Stomach (tissue), 9 donors: ENCODE results near the gene DLD. TPM values are rescaled to one million over a fixed set of nuclear protein-coding genes. Genes with fewer than 3 reads are reported as not detected.

ENCODE experiments used
- DNase-seq, 2 donors: peaks; one replicate each; pipeline versions ENCODE4 v3.0.0 to v3.0.0-alpha.2; 2013 to 2019
- H3K27ac ChIP-seq, 5 donors: fragments of 200-600 bp in 4 of 5; sonication (generic) in 4 of 5; one replicate each; pipeline ENCODE4 v1.5.1; 2013 to 2019; ENCODE audit warnings: mild to moderate bottlenecking in 1 of 5, moderate library complexity in 1 of 5
- H3K27me3 ChIP-seq, 3 donors: fragments of 200-600 bp; sonication (generic); one replicate each; pipeline ENCODE4 v1.5.1; 2017 to 2019; ENCODE audit warnings: mixed run types in 1 of 3
- H3K36me3 ChIP-seq, 4 donors: fragments of 200-600 bp; sonication (generic); 1 replicate in 3 of 4; 2 replicates in 1 of 4; pipeline ENCODE4 v1.5.1; 2016 to 2019
- H3K4me1 ChIP-seq, 4 donors: fragments of 200-600 bp; sonication (generic); one replicate each; pipeline ENCODE4 v1.5.1; 2016 to 2019
- H3K4me3 ChIP-seq, 4 donors: fragments of 200-600 bp; sonication (generic) in 3 of 4; one replicate each; pipeline ENCODE4 v1.5.1; 2016 to 2019; ENCODE audit warnings: mild to moderate bottlenecking in 1 of 4
- H3K9me3 ChIP-seq, 4 donors: fragments of 200-600 bp; sonication (generic); one replicate each; pipeline ENCODE4 v1.5.1; 2016 to 2019
- EP300 ChIP-seq: sonication (generic); formaldehyde crosslinking; IDR thresholded peaks from one replicate; pipeline ENCODE4 v1.6.1; 2017; ENCODE audit warnings: antibody characterized with exemption
- POLR2A ChIP-seq, 4 donors: fragments of 450-650 bp; IDR thresholded peaks; one replicate each; pipeline ENCODE4 v1.6.1; 2016; ENCODE audit warnings: antibody characterized with exemption in 4 of 4, control low read depth in 2 of 4, mild to moderate bottlenecking in 1 of 4, moderate library complexity in 1 of 4
- POLR2AphosphoS5 ChIP-seq, 3 donors: sonication (generic); formaldehyde crosslinking; IDR thresholded peaks; one replicate each; pipeline ENCODE4 v1.6.1; 2016; ENCODE audit warnings: antibody characterized with exemption in 3 of 3
- WGBS, 5 donors: extraction: QIAGEN DNeasy Blood & Tissue Kit in 3 of 5; methylation state at CpG; one replicate each; pipeline versions ENCODE4 v1.1.5 to v1.1.7; 2013 to 2018; 5-methylcytosine and 5-hydroxymethylcytosine counted together
- intact Hi-C: fragments of 100-400 bp; cut with DNase I; formaldehyde crosslinking; loops from one replicate; pipeline ENCODE4 v1.15.1; 2023; ENCODE audit warnings: low total_unique reads
- polyA plus RNA-seq, 3 donors: library from polyadenylated mRNA; stranded (reverse); fragments of 200-250 nt; gene quantifications; one replicate each; pipeline ENCODE4 v1.2.3, GENCODE V29; 2013
- total RNA-seq, 5 donors: library from RNA; depleted of rRNA; stranded (reverse); fragments of >200 nt; gene quantifications; one replicate each; pipeline versions ENCODE4 v1.1.0 to v1.2.3, GENCODE V29; 2014 to 2016
- TF ChIP-seq, protein P1 (sequence below), 7 experiments: fragments of 450-650 bp in 4 of 7; fragments of 200-600 bp in 3 of 7; sonication (generic) in 3 of 7; IDR thresholded peaks; one replicate each; pipeline ENCODE4 v1.5.1; 2016 to 2019; ENCODE audit warnings: antibody characterized with exemption in 7 of 7, control low read depth in 2 of 7, mild to moderate bottlenecking in 1 of 7
- donor health status: healthy with polysubstance abuse.
- donor health status: Bipolar disorder and iron deficiency.
- donor health status: healthy.

The DLD gene
- total and polyA plus RNA-seq, 8 donors = 24.6 to 173 (median 88.2) TPM

DNA sequence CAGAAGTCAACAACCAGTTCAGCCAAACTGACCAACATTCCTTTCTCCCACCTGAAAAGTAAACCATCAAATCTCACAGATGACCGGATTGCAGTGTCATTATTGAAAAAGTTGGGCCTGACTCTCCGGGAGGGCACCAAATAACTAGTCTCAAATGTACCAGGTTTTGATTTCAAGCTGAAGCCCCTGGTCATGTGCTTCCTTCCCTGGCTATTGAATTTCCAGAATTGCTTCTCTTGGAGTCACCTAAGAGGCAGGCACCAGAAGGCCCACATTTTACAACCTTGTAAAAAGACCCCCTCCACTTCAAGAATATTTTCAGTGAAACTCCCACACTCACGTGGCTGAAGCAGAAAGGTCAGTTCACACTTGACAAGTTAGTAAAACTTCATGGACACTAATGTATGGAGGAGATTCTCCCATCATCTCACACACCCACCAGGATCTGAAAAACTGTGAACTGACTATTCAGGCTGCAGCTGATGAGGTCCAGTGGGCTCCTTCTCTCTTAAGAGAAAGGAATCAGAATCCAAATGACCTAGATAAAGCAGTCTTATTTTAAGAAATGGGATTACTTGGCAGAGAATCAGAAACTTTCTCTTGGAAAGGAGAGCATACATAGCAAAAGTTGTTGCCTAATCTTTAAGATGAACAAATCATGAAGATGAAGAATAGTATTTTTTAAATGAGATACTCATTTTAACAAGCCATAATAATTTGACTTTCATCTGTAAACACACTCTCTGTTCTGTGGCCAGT lies 53.6 kb downstream of the DLD start:
- Histone ChIP-seq H3K9me3 (no peaks in the 10 kb centered on the region), H3K36me3 (peaks cover 5 to 65% (median 58%) of the 10 kb centered on the region in 4 donors), H3K27me3 (no peaks in the 10 kb centered on the region), H3K27ac (peak overlapping the region in 1 of 5 donors; percentile 20), H3K4me3 (no peak overlapping the region), H3K4me1 (peaks cover 9 to 44% (median 27%) of the 10 kb centered on the region in 4 donors)
- WGBS, 5 donors = 76 to 86% (median 79%) methylated on average over 3 of the region's 3 CpGs
- no peak for DNase-seq
- intact Hi-C loops = no loop called here
- TF ChIP-seq EP300 (no peak), POLR2A (IDR thresholded peaks at IDR 0.05) (no peak), POLR2AphosphoS5 (IDR thresholded peaks at IDR 0.05) (no peak)

DNA sequence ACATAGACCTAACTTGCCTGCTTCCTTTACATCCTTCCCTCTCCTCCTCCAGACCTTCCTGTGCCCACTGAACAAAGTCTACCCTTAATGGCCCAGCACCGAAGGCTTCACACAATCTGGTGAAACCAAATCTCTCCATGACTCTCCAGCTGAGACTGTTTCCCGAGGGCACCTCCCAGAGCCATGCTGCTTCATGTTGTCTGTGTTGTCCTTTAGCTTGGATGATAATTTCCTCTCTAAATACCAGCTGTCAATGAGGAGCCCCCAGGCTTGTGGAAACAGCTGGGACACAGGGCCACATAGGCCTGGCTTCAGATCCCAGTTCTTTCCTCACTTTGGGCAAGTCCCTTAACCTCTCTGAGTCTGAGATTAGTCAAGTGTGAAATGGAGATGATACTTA lies 54.3 kb downstream of the DLD start:
- intact Hi-C loops = no loop called here
- Histone ChIP-seq H3K4me3 (no peak overlapping the region), H3K27me3 (no peaks in the 10 kb centered on the region), H3K36me3 (peaks cover 5 to 61% (median 52%) of the 10 kb centered on the region in 4 donors), H3K4me1 (peaks cover 14 to 43% (median 31%) of the 10 kb centered on the region in 4 donors), H3K27ac (peak overlapping the region in 1 of 5 donors; percentile 20), H3K9me3 (no peaks in the 10 kb centered on the region)
- no peak for DNase-seq
- TF ChIP-seq, protein P1, sequence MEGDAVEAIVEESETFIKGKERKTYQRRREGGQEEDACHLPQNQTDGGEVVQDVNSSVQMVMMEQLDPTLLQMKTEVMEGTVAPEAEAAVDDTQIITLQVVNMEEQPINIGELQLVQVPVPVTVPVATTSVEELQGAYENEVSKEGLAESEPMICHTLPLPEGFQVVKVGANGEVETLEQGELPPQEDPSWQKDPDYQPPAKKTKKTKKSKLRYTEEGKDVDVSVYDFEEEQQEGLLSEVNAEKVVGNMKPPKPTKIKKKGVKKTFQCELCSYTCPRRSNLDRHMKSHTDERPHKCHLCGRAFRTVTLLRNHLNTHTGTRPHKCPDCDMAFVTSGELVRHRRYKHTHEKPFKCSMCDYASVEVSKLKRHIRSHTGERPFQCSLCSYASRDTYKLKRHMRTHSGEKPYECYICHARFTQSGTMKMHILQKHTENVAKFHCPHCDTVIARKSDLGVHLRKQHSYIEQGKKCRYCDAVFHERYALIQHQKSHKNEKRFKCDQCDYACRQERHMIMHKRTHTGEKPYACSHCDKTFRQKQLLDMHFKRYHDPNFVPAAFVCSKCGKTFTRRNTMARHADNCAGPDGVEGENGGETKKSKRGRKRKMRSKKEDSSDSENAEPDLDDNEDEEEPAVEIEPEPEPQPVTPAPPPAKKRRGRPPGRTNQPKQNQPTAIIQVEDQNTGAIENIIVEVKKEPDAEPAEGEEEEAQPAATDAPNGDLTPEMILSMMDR (IDR thresholded peaks at IDR 0.05) = no peak
- no peak for TF ChIP-seq EP300
- 92 to 100% (median 95%) methylated on average over 2 of the region's 2 CpGs for WGBS, 5 donors

DNA sequence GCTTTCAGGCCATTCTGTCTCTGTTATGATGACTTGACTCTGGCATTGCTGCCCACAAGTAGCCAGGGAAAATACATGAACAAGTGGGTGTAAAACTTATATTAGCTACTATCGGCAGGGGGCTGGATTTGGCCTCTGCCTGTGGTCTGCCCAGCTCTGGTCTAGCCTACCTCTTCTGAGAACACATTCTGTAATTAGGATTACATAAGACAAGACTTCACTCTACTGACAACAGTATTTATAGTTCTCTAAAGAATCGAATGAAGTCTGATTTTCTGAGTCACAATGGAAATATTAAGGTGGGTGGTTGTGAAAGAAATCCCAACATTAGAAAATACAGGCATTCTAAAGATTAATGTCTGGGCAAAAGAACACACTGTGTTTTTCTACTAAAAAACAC lies 55.5 kb downstream of the DLD start:
- H3K27ac ChIP-seq = peak overlapping the region in 2 of 5 donors; percentile 40 to 41
- WGBS, 5 donors = 58 to 80% (median 73%) methylated on average over 2 of the region's 2 CpGs

DNA sequence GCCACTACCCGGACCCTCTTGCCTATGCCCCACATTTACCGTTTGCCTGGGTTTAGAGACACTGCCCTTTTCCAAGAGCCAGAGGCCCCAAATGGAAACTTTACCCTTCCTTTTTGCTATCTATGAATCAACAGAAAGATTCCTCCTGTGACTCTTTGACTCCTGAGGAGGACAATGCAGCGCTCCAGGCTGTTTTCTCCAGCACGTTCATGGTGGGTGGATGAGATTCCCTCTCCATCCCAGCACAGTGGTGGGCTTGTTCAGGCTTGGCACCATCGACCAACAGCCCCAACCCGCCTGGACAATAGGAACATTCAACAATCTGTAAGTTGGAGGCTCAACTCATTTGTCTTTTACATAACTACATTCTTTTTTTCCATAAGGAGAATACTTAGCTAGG lies 55.9 kb downstream of the DLD start:
- no peaks in the 10 kb centered on the region for H3K27me3 ChIP-seq
- H3K27ac ChIP-seq = peak overlapping the region in 2 of 5 donors; percentile 40 to 41
- H3K36me3 ChIP-seq = peaks cover 7 to 60% (median 55%) of the 10 kb centered on the region in 4 donors

More for the DNA sequence above, 55.5 kb downstream of the DLD start:
- no peak overlapping the region for H3K4me3 ChIP-seq
- intact Hi-C loops = no loop called here
- no peaks in the 10 kb centered on the region for H3K9me3 ChIP-seq
- DNase-seq = no peak
- no peak for TF ChIP-seq POLR2A (IDR thresholded peaks at IDR 0.05)
- TF ChIP-seq POLR2AphosphoS5 (IDR thresholded peaks at IDR 0.05) = no peak
- no peak for TF ChIP-seq EP300
- TF ChIP-seq, protein P1 (IDR thresholded peaks at IDR 0.05) = no peak
- H3K4me1 ChIP-seq = peaks cover 19 to 44% (median 32%) of the 10 kb centered on the region in 4 donors
- H3K36me3 ChIP-seq = peaks cover 5 to 59% (median 52%) of the 10 kb centered on the region in 4 donors
- H3K27me3 ChIP-seq = no peaks in the 10 kb centered on the region

More for the DNA sequence above, 55.9 kb downstream of the DLD start:
- Histone ChIP-seq H3K4me1 (peaks cover 23 to 46% (median 36%) of the 10 kb centered on the region in 4 donors), H3K4me3 (no peak overlapping the region), H3K9me3 (no peaks in the 10 kb centered on the region)
- WGBS, 5 donors = 88 to 91% (median 90%) methylated on average over 6 of the region's 6 CpGs
- peak in 1 of 2 donors; percentile 46 for DNase-seq
- intact Hi-C loops = no loop called here
- TF ChIP-seq, protein P1 (IDR thresholded peaks at IDR 0.05) = no peak
- TF ChIP-seq POLR2A (IDR thresholded peaks at IDR 0.05) (no peak), EP300 (no peak), POLR2AphosphoS5 (IDR thresholded peaks at IDR 0.05) (no peak)
